Stimulated activated CD8-positive, alpha-beta memory T cell treated with anti-CD3 and anti-CD28 coated beads, Interleukin-12 subunit alpha, Interleukin-12 subunit beta, amount 100 ng/mL, for 24 hours (primary cell): ENCODE data around the gene ZNF620.
"Not testable (repeated sequence)": the region's sequence is repeated elsewhere in the genome, so short reads cannot be mapped to it uniquely, and the experiment has no call there.

Experiments
- DNase-seq: peaks from one replicate; pipeline ENCODE4 v3.0.0-alpha.2; 2020; ENCODE audit errors: extremely low read depth

ZNF620 gene

GRCh38 chr3:40505599-40506462 is at the start of gene ZNF620:
Gene ZNF620, plus strand, starts transcription at chr3:40506039. Its CDS starts 314 bp downstream, at chr3:40506353.
- DNase-seq, result no peak

- no peak for DNase-seq
Measured at GRCh38 chr3:40456279-40456939, 49.4 kb upstream of the ZNF620 start.

- DNase-seq, result peak; percentile 93
Measured at GRCh38 chr3:40456940-40457823, 48.7 kb upstream of the ZNF620 start, which contains the start of gene RPL14. Gene RPL14, plus strand, starts transcription at chr3:40457339. Its CDS starts 133 bp downstream, at chr3:40457472.

GRCh38 chr3:40458473-40458872 is 47.4 kb upstream of the ZNF620 start:
- DNase-seq, result no peak

GRCh38 chr3:40460481-40460880 is 45.4 kb upstream of the ZNF620 start:
- DNase-seq, result not testable (repeated sequence)

GRCh38 chr3:40461161-40461560 is 44.7 kb upstream of the ZNF620 start:
- no peak for DNase-seq

GRCh38 chr3:40462838-40463237 is 43.0 kb upstream of the ZNF620 start:
- DNase-seq, result not testable (repeated sequence)

- no peak for DNase-seq
Measured at GRCh38 chr3:40463579-40463978, 42.3 kb upstream of the ZNF620 start.

GRCh38 chr3:40464339-40465110 is 41.3 kb upstream of the ZNF620 start:
- no peak for DNase-seq

- DNase-seq, result no peak
Measured at GRCh38 chr3:40465111-40465407, 40.8 kb upstream of the ZNF620 start.

- DNase-seq, result no peak
Measured at GRCh38 chr3:40465456-40465855, 40.4 kb upstream of the ZNF620 start.

GRCh38 chr3:40468018-40468417 is 37.8 kb upstream of the ZNF620 start:
- no peak for DNase-seq

GRCh38 chr3:40470701-40471100 is 35.1 kb upstream of the ZNF620 start:
- no peak for DNase-seq

GRCh38 chr3:40476478-40477470 is 29.1 kb upstream of the ZNF620 start, which contains the start of gene ZNF619:
Gene ZNF619, plus strand, starts transcription at chr3:40477122. Its CDS starts 858 bp downstream, at chr3:40477980.
- no peak for DNase-seq

GRCh38 chr3:40477666-40478065 is 28.2 kb upstream of the ZNF620 start:
- no peak for DNase-seq

- no peak for DNase-seq
Measured at GRCh38 chr3:40487172-40487571, 18.7 kb upstream of the ZNF620 start.

- DNase-seq, result no peak
Measured at GRCh38 chr3:40490916-40491315, 14.9 kb upstream of the ZNF620 start.

GRCh38 chr3:40494698-40495097 is 11.1 kb upstream of the ZNF620 start:
- no peak for DNase-seq

- no peak for DNase-seq
Measured at GRCh38 chr3:40497288-40497687, 8.6 kb upstream of the ZNF620 start.

GRCh38 chr3:40499952-40500351 is 5.9 kb upstream of the ZNF620 start:
- no peak for DNase-seq
